ENCODE data around the gene SLC8A1.

Gene SLC8A1

GRCh38 chr2:40421631-40422297 is 30.1 kb downstream of the SLC8A1 start:
- no peak for TF ChIP-seq GATA1 (IDR thresholded peaks at IDR 0.05; ENCODE audit: low read depth, low read length)
- TF ChIP-seq POLR2A (IDR thresholded peaks at IDR 0.05; ENCODE audit: low read length), result no peak
- DNase-seq, result no peak

- DNase-seq, result no peak
- TF ChIP-seq GATA1 (IDR thresholded peaks at IDR 0.05; ENCODE audit: low read depth, low read length), result no peak
- TF ChIP-seq POLR2A (IDR thresholded peaks at IDR 0.05; ENCODE audit: low read length), result no peak
Measured at GRCh38 chr2:40420478-40420877, 31.4 kb downstream of the SLC8A1 start.

GRCh38 chr2:40419364-40419762 is 32.5 kb downstream of the SLC8A1 start:
- no peak for TF ChIP-seq POLR2A (IDR thresholded peaks at IDR 0.05; ENCODE audit: low read length)
- no peak for TF ChIP-seq GATA1 (IDR thresholded peaks at IDR 0.05; ENCODE audit: low read depth, low read length)
- no peak for DNase-seq

GRCh38 chr2:40418614-40419363 is 33.1 kb downstream of the SLC8A1 start:
- DNase-seq, result no peak
- TF ChIP-seq POLR2A (IDR thresholded peaks at IDR 0.05; ENCODE audit: low read length) (no peak), GATA1 (IDR thresholded peaks at IDR 0.05; ENCODE audit: low read depth, low read length) (no peak)

- no peak for TF ChIP-seq POLR2A (IDR thresholded peaks at IDR 0.05; ENCODE audit: low read length)
- no peak for TF ChIP-seq GATA1 (IDR thresholded peaks at IDR 0.05; ENCODE audit: low read depth, low read length)
- DNase-seq, result no peak
Measured at GRCh38 chr2:40416486-40416885, 35.4 kb downstream of the SLC8A1 start.

GRCh38 chr2:40415391-40415790 is 36.5 kb downstream of the SLC8A1 start:
- no peak for TF ChIP-seq GATA1 (IDR thresholded peaks at IDR 0.05; ENCODE audit: low read depth, low read length)

GRCh38 chr2:40412456-40412855 is 39.4 kb downstream of the SLC8A1 start:
- TF ChIP-seq POLR2A (IDR thresholded peaks at IDR 0.05; ENCODE audit: low read length) (no peak), GATA1 (IDR thresholded peaks at IDR 0.05; ENCODE audit: low read depth, low read length) (no peak)
- no peak for DNase-seq

More at GRCh38 chr2:40415391-40415790, 36.5 kb downstream of the SLC8A1 start:
- no peak for DNase-seq

GRCh38 chr2:40410695-40411094 is 41.2 kb downstream of the SLC8A1 start:
- DNase-seq, result no peak
- no peak for TF ChIP-seq POLR2A (IDR thresholded peaks at IDR 0.05; ENCODE audit: low read length)
- TF ChIP-seq GATA1 (IDR thresholded peaks at IDR 0.05; ENCODE audit: low read depth, low read length), result no peak

- TF ChIP-seq POLR2A (IDR thresholded peaks at IDR 0.05; ENCODE audit: low read length) (no peak), GATA1 (IDR thresholded peaks at IDR 0.05; ENCODE audit: low read depth, low read length) (no peak)
- DNase-seq, result no peak
Measured at GRCh38 chr2:40409734-40410133, 42.2 kb downstream of the SLC8A1 start.

GRCh38 chr2:40406485-40407289 is 45.2 kb downstream of the SLC8A1 start:
- no peak for DNase-seq
- no peak for TF ChIP-seq GATA1 (IDR thresholded peaks at IDR 0.05; ENCODE audit: low read depth, low read length)
- TF ChIP-seq POLR2A (IDR thresholded peaks at IDR 0.05; ENCODE audit: low read length), result no peak

- no peak for TF ChIP-seq GATA1 (IDR thresholded peaks at IDR 0.05; ENCODE audit: low read depth, low read length)
- TF ChIP-seq POLR2A (IDR thresholded peaks at IDR 0.05; ENCODE audit: low read length), result no peak
- no peak for DNase-seq
Measured at GRCh38 chr2:40405465-40405864, 46.4 kb downstream of the SLC8A1 start.

GRCh38 chr2:40404517-40404916 is 47.4 kb downstream of the SLC8A1 start:
- no peak for DNase-seq
- TF ChIP-seq POLR2A (IDR thresholded peaks at IDR 0.05; ENCODE audit: low read length), result no peak
- no peak for TF ChIP-seq GATA1 (IDR thresholded peaks at IDR 0.05; ENCODE audit: low read depth, low read length)

- DNase-seq, result no peak
- no peak for TF ChIP-seq POLR2A (IDR thresholded peaks at IDR 0.05; ENCODE audit: low read length)
- TF ChIP-seq GATA1 (IDR thresholded peaks at IDR 0.05; ENCODE audit: low read depth, low read length), result no peak
Measured at GRCh38 chr2:40403233-40403836, 48.6 kb downstream of the SLC8A1 start.

- TF ChIP-seq POLR2A (IDR thresholded peaks at IDR 0.05; ENCODE audit: low read length), result no peak
- TF ChIP-seq GATA1 (IDR thresholded peaks at IDR 0.05; ENCODE audit: low read depth, low read length), result no peak
- DNase-seq, result no peak
Measured at GRCh38 chr2:40401896-40402295, 50.0 kb downstream of the SLC8A1 start.

Data from erythroblast (primary cell).